Spinal cord (tissue), 10 donors: ENCODE results near the gene PML. TPM values are rescaled to one million over a fixed set of nuclear protein-coding genes. Genes with fewer than 3 reads are reported as not detected.
"Not testable (repeated sequence)": the region's sequence is repeated elsewhere in the genome, so short reads cannot be mapped to it uniquely, and the experiment has no call there.

Source experiments
- DNase-seq, 6 donors: peaks; one replicate each; pipeline versions ENCODE4 v3.0.0 to v3.0.0-alpha.2; 2013 to 2015; ENCODE audit warnings: low spot score in 6 of 6, low read depth in 4 of 6
- H3K27ac ChIP-seq: one replicate; pipeline ENCODE4 v1.5.1; 2013; ENCODE audit warnings: low read depth, low read length, control low read depth
- H3K27me3 ChIP-seq: one replicate; pipeline ENCODE4 v1.6.1; 2013; ENCODE audit warnings: low read length; ENCODE audit not compliant: control insufficient read depth, insufficient read depth
- H3K36me3 ChIP-seq: one replicate; pipeline ENCODE4 v1.6.1; 2013; ENCODE audit warnings: low read length; ENCODE audit not compliant: control insufficient read depth, insufficient read depth
- H3K4me1 ChIP-seq: one replicate; pipeline ENCODE4 v1.6.1; 2013; ENCODE audit warnings: low read length; ENCODE audit not compliant: control insufficient read depth, insufficient read depth
- H3K4me3 ChIP-seq: one replicate; pipeline ENCODE4 v1.5.1; 2013; ENCODE audit warnings: low read depth, low read length, control low read depth
- H3K9me3 ChIP-seq: one replicate; pipeline ENCODE4 v1.6.1; 2013; ENCODE audit warnings: low read length; ENCODE audit not compliant: control insufficient read depth, insufficient read depth
- WGBS: methylation state at CpG from one replicate; pipeline ENCODE4 v1.1.5; 2013; ENCODE audit warnings: missing lambda C conversion rate; ENCODE audit not compliant: insufficient coverage; 5-methylcytosine and 5-hydroxymethylcytosine counted together
- polyA plus RNA-seq, 2 donors: library from polyadenylated mRNA; unstranded; fragments of 120-200 nt; gene quantifications; one replicate each; pipeline ENCODE4 v1.2.1, GENCODE V29; 2013; ENCODE audit not compliant: insufficient read length in 2 of 2
- small RNA-seq: library from RNA; depleted of rRNA; stranded (forward); fragments of <200 nt; gene quantifications from one replicate; pipeline ENCODE3, GENCODE V24; 2014; ENCODE audit warnings: low replicate concordance
- total RNA-seq, 2 donors: library from RNA; depleted of rRNA in 1 of 2; stranded (reverse); fragments of 120-200 nt in 1 of 2; fragments of >200 nt in 1 of 2; gene quantifications; one replicate each; pipeline versions ENCODE4 v1.2.3 to v1.2.4, GENCODE V29; 2013 to 2014
- donor health status: healthy.

The PML gene
- total and polyA plus RNA-seq, 4 donors: 13.5 to 29.4 (median 20.0) TPM

DNA sequence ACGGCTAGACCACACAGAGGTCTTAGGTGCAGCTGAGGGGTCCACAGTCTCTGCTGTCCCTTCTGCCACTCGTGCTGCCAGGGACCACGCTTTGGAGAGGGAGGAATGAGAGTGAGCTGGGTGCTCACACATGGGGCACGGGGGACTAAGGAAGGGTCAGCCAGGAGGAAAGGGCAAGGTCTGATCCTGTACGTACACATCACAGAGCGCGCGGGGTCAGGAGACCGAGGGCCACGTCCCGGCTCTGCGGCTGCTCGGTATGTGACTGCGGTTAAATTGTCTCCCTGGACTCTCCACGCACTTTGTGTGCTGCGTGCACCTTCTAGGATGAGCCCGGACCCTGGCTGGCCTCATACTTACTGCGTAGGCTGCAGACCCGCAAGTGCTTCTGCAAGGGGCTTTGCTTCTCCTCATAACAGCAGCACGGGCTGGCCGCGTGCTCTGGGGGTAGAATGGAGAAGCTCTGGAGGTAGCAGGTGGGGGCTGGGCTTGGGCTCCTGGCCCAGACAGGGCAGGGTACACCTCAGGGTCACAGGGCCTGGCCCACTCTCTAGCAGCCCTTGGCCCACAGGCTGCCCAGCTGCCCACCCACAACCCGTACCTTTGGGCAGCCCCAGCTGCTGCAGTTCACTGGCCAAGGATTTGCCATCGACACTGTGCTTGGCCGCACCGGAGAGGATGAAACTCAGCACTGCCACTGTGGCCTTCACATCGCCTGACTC, 102.4 kb downstream of the PML start:
- not testable (repeated sequence) for H3K27me3 ChIP-seq, H3K9me3 ChIP-seq, DNase-seq, H3K4me3 ChIP-seq, H3K4me1 ChIP-seq, H3K36me3 ChIP-seq, H3K27ac ChIP-seq
- no CpG with 5 or more reads among the region's 27 CpGs for WGBS

Small RNA genes lying within 50 kb of the gene (small RNA-seq; reads per million reads assigned to genes)
- gene RN7SL429P: not detected

Other genes with a start within 250 kb of the PML start
- 10 to 100 TPM; 24.2 to 26.1 TPM for gene INSYN1, start 241.4 kb upstream of the PML start, total RNA-seq
- gene INSYN1, start 241.4 kb upstream of the PML start, polyA plus RNA-seq: 100 to 1,000 TPM; 127 to 138 TPM
- gene TBC1D21, start 121.2 kb upstream of the PML start, total RNA-seq: not detected
- not detected for gene TBC1D21, start 121.2 kb upstream of the PML start, polyA plus RNA-seq
- gene LOXL1, start 68.3 kb upstream of the PML start, total RNA-seq: 10 to 100 TPM in 1 of 2 donors, 1 to 10 TPM in 1; 7.9 to 48.2 TPM
- gene LOXL1, start 68.3 kb upstream of the PML start, polyA plus RNA-seq: 10 to 100 TPM; 20.5 to 25.3 TPM
- 10 to 100 TPM; 26.8 to 32.0 TPM for gene STOML1, start 2.4 kb upstream of the PML start, total RNA-seq
- 10 to 100 TPM; 57.5 to 57.9 TPM for gene STOML1, start 2.4 kb upstream of the PML start, polyA plus RNA-seq
- under 1 TPM; 0.28 to 0.59 TPM for gene GOLGA6A, start 87.8 kb downstream of the PML start, total RNA-seq
- gene GOLGA6A, start 87.8 kb downstream of the PML start, polyA plus RNA-seq: under 1 TPM in 1 of 2 donors, not detected in 1; 0.21 TPM
- gene ISLR2, start 135.9 kb downstream of the PML start, total RNA-seq: 1 to 10 TPM; 5.2 to 7.1 TPM
- 10 to 100 TPM; 15.4 to 16.7 TPM for gene ISLR2, start 135.9 kb downstream of the PML start, polyA plus RNA-seq
- 100 to 1,000 TPM in 1 of 2 donors, 10 to 100 TPM in 1; 80.7 to 391 TPM for gene ISLR, start 179.0 kb downstream of the PML start, total RNA-seq
- gene ISLR, start 179.0 kb downstream of the PML start, polyA plus RNA-seq: 100 to 1,000 TPM in 1 of 2 donors, 10 to 100 TPM in 1; 59.5 to 195 TPM
- 10 to 100 TPM in 1 of 2 donors, 1 to 10 TPM in 1; 9.4 to 69.0 TPM for gene STRA6, start 208.1 kb downstream of the PML start, total RNA-seq
- gene STRA6, start 208.1 kb downstream of the PML start, polyA plus RNA-seq: 10 to 100 TPM; 14.8 to 45.5 TPM
- 1 to 10 TPM in 1 of 2 donors, under 1 TPM in 1; 0.99 to 7.4 TPM for gene CCDC33, start 241.6 kb downstream of the PML start, total RNA-seq
- gene CCDC33, start 241.6 kb downstream of the PML start, polyA plus RNA-seq: 1 to 10 TPM; 2.3 to 3.0 TPM